ENCODE results near the gene COMTD1.
"Not testable (repeated sequence)": the region's sequence is repeated elsewhere in the genome, so short reads cannot be mapped to it uniquely, and the experiment has no call there.

The COMTD1 gene

DNA sequence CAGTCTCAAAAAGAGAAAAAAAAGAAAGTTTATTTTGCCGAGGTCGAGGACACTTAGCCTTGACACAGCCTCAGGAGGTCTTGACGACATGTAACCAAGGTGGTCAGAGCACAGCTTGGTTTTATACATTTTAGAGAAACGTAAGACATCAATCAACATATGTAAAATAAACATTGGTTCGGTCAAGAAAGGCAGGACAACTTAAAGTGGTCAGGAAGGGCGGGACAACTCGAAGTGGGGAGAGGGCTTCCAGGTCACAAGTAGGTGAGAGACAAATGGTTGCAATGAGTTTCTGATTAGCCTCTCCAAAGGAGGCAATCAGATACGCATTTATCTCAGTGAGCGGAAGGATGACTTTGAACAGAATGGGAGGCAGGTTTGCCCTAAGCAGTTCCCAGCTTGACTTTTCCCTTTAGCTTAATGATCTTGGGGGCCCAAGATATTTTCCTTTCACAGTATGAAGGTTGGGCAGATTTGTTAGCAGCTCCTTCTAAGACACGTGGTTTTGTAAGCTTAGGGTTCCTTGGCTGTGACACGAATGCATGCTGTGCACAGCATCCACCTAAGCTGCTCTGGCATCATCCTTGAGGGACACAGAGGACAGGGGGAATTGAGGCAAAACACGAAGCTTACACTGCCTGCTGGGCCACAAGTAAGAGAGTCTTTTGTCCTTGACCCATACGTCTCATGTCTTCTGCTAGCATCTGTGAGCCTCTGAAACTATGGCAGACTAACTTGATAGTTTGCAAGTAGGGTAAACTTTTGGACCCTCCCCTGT, 28.5 kb downstream of the COMTD1 start:
- Histone ChIP-seq H4K20me1 (ENCODE audit: insufficient read depth, low read length) (no peaks in the 10 kb centered on the region), H3F3A (ENCODE audit: insufficient read depth, low read length) (no peaks in the 10 kb centered on the region), H3K9ac (ENCODE audit: low read length) (no peak overlapping the region), H3K9me3 (ENCODE audit: low read length) (no peaks in the 10 kb centered on the region), H3K36me3 (ENCODE audit: insufficient read depth, low read length) (peaks cover 5% of the 10 kb centered on the region), H3K4me1 (ENCODE audit: insufficient read depth, low read length, severe bottlenecking) (peaks cover 20% of the 10 kb centered on the region), H3K27me3 (ENCODE audit: insufficient read depth, low read length) (no peaks in the 10 kb centered on the region), H3K4me3 (ENCODE audit: low read depth, low read length, poor library complexity, severe bottlenecking) (no peak overlapping the region), H3K27ac (ENCODE audit: low read depth, low read length, poor library complexity, severe bottlenecking) (no peak overlapping the region), H3K4me2 (ENCODE audit: low read length) (no peak overlapping the region), H3K79me2 (ENCODE audit: insufficient read depth, low read length) (peaks cover 15% of the 10 kb centered on the region), H2AFZ (ENCODE audit: low read length) (no peak overlapping the region), H3K9me2 (ENCODE audit: low read depth, low read length) (no peaks in the 10 kb centered on the region)
- no peak for TF ChIP-seq CTCF (IDR thresholded peaks at IDR 0.05; ENCODE audit: low read length)
- TF ChIP-seq EZH2 (IDR thresholded peaks at IDR 0.05; ENCODE audit: borderline replicate concordance, low read length) = no peak

GRCh38 chr10:75206638-75207037, 29.1 kb downstream of the COMTD1 start:
- H3K9me3 ChIP-seq (ENCODE audit: low read length); H3K36me3 ChIP-seq (ENCODE audit: insufficient read depth, low read length); H4K20me1 ChIP-seq (ENCODE audit: insufficient read depth, low read length); H2AFZ ChIP-seq (ENCODE audit: low read length); H3K9me2 ChIP-seq (ENCODE audit: low read depth, low read length); H3K4me2 ChIP-seq (ENCODE audit: low read length); H3K4me3 ChIP-seq (ENCODE audit: low read depth, low read length, poor library complexity, severe bottlenecking); H3K9ac ChIP-seq (ENCODE audit: low read length); H3K27ac ChIP-seq (ENCODE audit: low read depth, low read length, poor library complexity, severe bottlenecking); H3K27me3 ChIP-seq (ENCODE audit: insufficient read depth, low read length); H3F3A ChIP-seq (ENCODE audit: insufficient read depth, low read length); H3K79me2 ChIP-seq (ENCODE audit: insufficient read depth, low read length): not testable (repeated sequence)
- peaks cover 14% of the 10 kb centered on the region for H3K4me1 ChIP-seq (ENCODE audit: insufficient read depth, low read length, severe bottlenecking)

- H2AFZ ChIP-seq (ENCODE audit: low read length) = no peak overlapping the region
- TF ChIP-seq EZH2 (IDR thresholded peaks at IDR 0.05; ENCODE audit: borderline replicate concordance, low read length) (no peak), CTCF (IDR thresholded peaks at IDR 0.05; ENCODE audit: low read length) (no peak)
Observed at GRCh38 chr10:75205908-75206307, 29.8 kb downstream of the COMTD1 start.

GRCh38 chr10:75203724-75204123, 32.0 kb downstream of the COMTD1 start:
- H3K79me2 ChIP-seq (ENCODE audit: insufficient read depth, low read length) = no peaks in the 10 kb centered on the region
- no peaks in the 10 kb centered on the region for H4K20me1 ChIP-seq (ENCODE audit: insufficient read depth, low read length)
- no peaks in the 10 kb centered on the region for H3K9me2 ChIP-seq (ENCODE audit: low read depth, low read length)
- H2AFZ ChIP-seq (ENCODE audit: low read length) = no peak overlapping the region
- no peaks in the 10 kb centered on the region for H3K27me3 ChIP-seq (ENCODE audit: insufficient read depth, low read length)
- H3F3A ChIP-seq (ENCODE audit: insufficient read depth, low read length) = no peaks in the 10 kb centered on the region
- no peak overlapping the region for H3K9ac ChIP-seq (ENCODE audit: low read length)
- no peaks in the 10 kb centered on the region for H3K4me1 ChIP-seq (ENCODE audit: insufficient read depth, low read length, severe bottlenecking)
- H3K36me3 ChIP-seq (ENCODE audit: insufficient read depth, low read length) = no peaks in the 10 kb centered on the region; the same call in 1 of the 2 replicates
- H3K9me3 ChIP-seq (ENCODE audit: low read length) = no peaks in the 10 kb centered on the region
- H3K4me2 ChIP-seq (ENCODE audit: low read length) = no peak overlapping the region
- TF ChIP-seq CTCF (IDR thresholded peaks at IDR 0.05; ENCODE audit: low read length) (no peak), EZH2 (IDR thresholded peaks at IDR 0.05; ENCODE audit: borderline replicate concordance, low read length) (no peak)
- no peak overlapping the region for H3K27ac ChIP-seq (ENCODE audit: low read depth, low read length, poor library complexity, severe bottlenecking)
- H3K4me3 ChIP-seq (ENCODE audit: low read depth, low read length, poor library complexity, severe bottlenecking) = no peak overlapping the region

More at GRCh38 chr10:75205908-75206307, 29.8 kb downstream of the COMTD1 start:
- H3K4me3 ChIP-seq (ENCODE audit: low read depth, low read length, poor library complexity, severe bottlenecking) = no peak overlapping the region
- H3K36me3 ChIP-seq (ENCODE audit: insufficient read depth, low read length) = no peaks in the 10 kb centered on the region; the same call in 1 of the 2 replicates
- H4K20me1 ChIP-seq (ENCODE audit: insufficient read depth, low read length) = no peaks in the 10 kb centered on the region
- H3K27me3 ChIP-seq (ENCODE audit: insufficient read depth, low read length) = no peaks in the 10 kb centered on the region
- H3K9me2 ChIP-seq (ENCODE audit: low read depth, low read length) = no peaks in the 10 kb centered on the region
- H3K9me3 ChIP-seq (ENCODE audit: low read length) = no peaks in the 10 kb centered on the region
- no peak overlapping the region for H3K9ac ChIP-seq (ENCODE audit: low read length)
- no peaks in the 10 kb centered on the region for H3F3A ChIP-seq (ENCODE audit: insufficient read depth, low read length)
- H3K4me1 ChIP-seq (ENCODE audit: insufficient read depth, low read length, severe bottlenecking) = peaks cover 11% of the 10 kb centered on the region
- no peak overlapping the region for H3K4me2 ChIP-seq (ENCODE audit: low read length)
- no peak overlapping the region for H3K27ac ChIP-seq (ENCODE audit: low read depth, low read length, poor library complexity, severe bottlenecking)
- H3K79me2 ChIP-seq (ENCODE audit: insufficient read depth, low read length) = peaks cover 1% of the 10 kb centered on the region

GRCh38 chr10:75203046-75203620, 32.6 kb downstream of the COMTD1 start:
- not testable (repeated sequence) for H3K36me3 ChIP-seq (ENCODE audit: insufficient read depth, low read length); H3K4me3 ChIP-seq (ENCODE audit: low read depth, low read length, poor library complexity, severe bottlenecking); H3K27ac ChIP-seq (ENCODE audit: low read depth, low read length, poor library complexity, severe bottlenecking); H3K9me3 ChIP-seq (ENCODE audit: low read length); H4K20me1 ChIP-seq (ENCODE audit: insufficient read depth, low read length); H3K27me3 ChIP-seq (ENCODE audit: insufficient read depth, low read length); H3K79me2 ChIP-seq (ENCODE audit: insufficient read depth, low read length); H3K9ac ChIP-seq (ENCODE audit: low read length); H3K4me2 ChIP-seq (ENCODE audit: low read length); H3F3A ChIP-seq (ENCODE audit: insufficient read depth, low read length); H3K9me2 ChIP-seq (ENCODE audit: low read depth, low read length); H2AFZ ChIP-seq (ENCODE audit: low read length); H3K4me1 ChIP-seq (ENCODE audit: insufficient read depth, low read length, severe bottlenecking)
